ENCODE measurements around the gene DDX56.

DDX56 gene

GRCh38 chr7:44538093-44538797 is 35.5 kb downstream of the DDX56 start:
- no peak overlapping the region for H4K8ac ChIP-seq (ENCODE audit: low read depth, low read length)
- no peaks in the 10 kb centered on the region for H3K36me3 ChIP-seq (ENCODE audit: control insufficient read depth, insufficient read depth, low read length)
- DNase-seq, result no peak
- H3K9ac ChIP-seq (ENCODE audit: low read length), result no peak overlapping the region
- no peak overlapping the region for H3K27ac ChIP-seq (ENCODE audit: low read depth, low read length)
- H3K4me3 ChIP-seq (ENCODE audit: low read length), result no peak overlapping the region
- no peaks in the 10 kb centered on the region for H3K27me3 ChIP-seq (ENCODE audit: insufficient read depth, low read length, poor library complexity)
- no peak overlapping the region for H3K4me2 ChIP-seq (ENCODE audit: low read length)
- H3K79me2 ChIP-seq (ENCODE audit: control insufficient read depth, insufficient read depth, low read length), result no peaks in the 10 kb centered on the region
- no peak overlapping the region for H2BK120ac ChIP-seq (ENCODE audit: low read depth, low read length)
- H3K18ac ChIP-seq (ENCODE audit: low read length), result no peak overlapping the region
- H2BK15ac ChIP-seq (replicated peaks; ENCODE audit: low read depth), result no peak overlapping the region
- no peak overlapping the region for H2BK5ac ChIP-seq (ENCODE audit: low read length)
- H3K4ac ChIP-seq (ENCODE audit: low read depth, low read length), result no peak overlapping the region
- WGBS (ENCODE audit: extremely low coverage, insufficient coverage, low lambda C conversion rate), result no CpG with 5 or more reads among the region's 17 CpGs
- H3K23ac ChIP-seq (ENCODE audit: low read length), result no peak overlapping the region
- H3K79me1 ChIP-seq (ENCODE audit: low read length), result no peaks in the 10 kb centered on the region
- H3K4me1 ChIP-seq (ENCODE audit: control insufficient read depth, low read depth, low read length), result no peaks in the 10 kb centered on the region
- H4K5ac ChIP-seq (ENCODE audit: low read length), result no peak overlapping the region
- no peak overlapping the region for H3K56ac ChIP-seq (ENCODE audit: low read length)
- no peak overlapping the region for H2AK5ac ChIP-seq (ENCODE audit: low read length)

- H3K23ac ChIP-seq (ENCODE audit: low read length), result no peak overlapping the region
- H2BK15ac ChIP-seq (replicated peaks; ENCODE audit: low read depth), result no peak overlapping the region
- no peak overlapping the region for H2BK120ac ChIP-seq (ENCODE audit: low read depth, low read length)
- no peaks in the 10 kb centered on the region for H3K79me2 ChIP-seq (ENCODE audit: control insufficient read depth, insufficient read depth, low read length)
- no peak for DNase-seq
- no peaks in the 10 kb centered on the region for H3K27me3 ChIP-seq (ENCODE audit: insufficient read depth, low read length, poor library complexity)
- no peak overlapping the region for H2AK5ac ChIP-seq (ENCODE audit: low read length)
- H2BK5ac ChIP-seq (ENCODE audit: low read length), result no peak overlapping the region
- H3K79me1 ChIP-seq (ENCODE audit: low read length), result no peaks in the 10 kb centered on the region
- H3K4me1 ChIP-seq (ENCODE audit: control insufficient read depth, low read depth, low read length), result no peaks in the 10 kb centered on the region
- no peak overlapping the region for H3K56ac ChIP-seq (ENCODE audit: low read length)
- H3K9ac ChIP-seq (ENCODE audit: low read length), result no peak overlapping the region
- no peak overlapping the region for H4K8ac ChIP-seq (ENCODE audit: low read depth, low read length)
- H3K27ac ChIP-seq (ENCODE audit: low read depth, low read length), result no peak overlapping the region
- no CpG with 5 or more reads among the region's 6 CpGs for WGBS (ENCODE audit: extremely low coverage, insufficient coverage, low lambda C conversion rate)
- no peak overlapping the region for H3K4me3 ChIP-seq (ENCODE audit: low read length)
- H3K18ac ChIP-seq (ENCODE audit: low read length), result no peak overlapping the region
- H3K4me2 ChIP-seq (ENCODE audit: low read length), result no peak overlapping the region
- no peak overlapping the region for H3K4ac ChIP-seq (ENCODE audit: low read depth, low read length)
- no peak overlapping the region for H4K5ac ChIP-seq (ENCODE audit: low read length)
- H3K36me3 ChIP-seq (ENCODE audit: control insufficient read depth, insufficient read depth, low read length), result no peaks in the 10 kb centered on the region
Measured at GRCh38 chr7:44537442-44537841, 36.3 kb downstream of the DDX56 start.

GRCh38 chr7:44536090-44536489 is 37.6 kb downstream of the DDX56 start:
- Histone ChIP-seq H3K9ac (ENCODE audit: low read length) (no peak overlapping the region), H3K4me2 (ENCODE audit: low read length) (no peak overlapping the region), H2AK5ac (ENCODE audit: low read length) (no peak overlapping the region), H2BK15ac (replicated peaks; ENCODE audit: low read depth) (no peak overlapping the region), H3K27ac (ENCODE audit: low read depth, low read length) (no peak overlapping the region), H3K4me3 (ENCODE audit: low read length) (no peak overlapping the region), H2BK120ac (ENCODE audit: low read depth, low read length) (no peak overlapping the region), H3K4ac (ENCODE audit: low read depth, low read length) (no peak overlapping the region), H3K4me1 (ENCODE audit: control insufficient read depth, low read depth, low read length) (no peaks in the 10 kb centered on the region), H3K56ac (ENCODE audit: low read length) (no peak overlapping the region), H3K27me3 (ENCODE audit: insufficient read depth, low read length, poor library complexity) (no peaks in the 10 kb centered on the region), H3K79me2 (ENCODE audit: control insufficient read depth, insufficient read depth, low read length) (no peaks in the 10 kb centered on the region), H3K23ac (ENCODE audit: low read length) (no peak overlapping the region), H4K8ac (ENCODE audit: low read depth, low read length) (no peak overlapping the region), H3K18ac (ENCODE audit: low read length) (no peak overlapping the region), H3K36me3 (ENCODE audit: control insufficient read depth, insufficient read depth, low read length) (no peaks in the 10 kb centered on the region), H2BK5ac (ENCODE audit: low read length) (no peak overlapping the region), H3K79me1 (ENCODE audit: low read length) (no peaks in the 10 kb centered on the region), H4K5ac (ENCODE audit: low read length) (no peak overlapping the region)
- no CpG with 5 or more reads among the region's 10 CpGs for WGBS (ENCODE audit: extremely low coverage, insufficient coverage, low lambda C conversion rate)
- DNase-seq, result no peak

GRCh38 chr7:44535348-44536064 is 38.2 kb downstream of the DDX56 start:
- Histone ChIP-seq H3K4me2 (ENCODE audit: low read length) (no peak overlapping the region), H3K4me1 (ENCODE audit: control insufficient read depth, low read depth, low read length) (no peaks in the 10 kb centered on the region), H3K4ac (ENCODE audit: low read depth, low read length) (no peak overlapping the region), H3K79me1 (ENCODE audit: low read length) (no peaks in the 10 kb centered on the region), H2BK120ac (ENCODE audit: low read depth, low read length) (no peak overlapping the region), H3K27ac (ENCODE audit: low read depth, low read length) (no peak overlapping the region), H3K79me2 (ENCODE audit: control insufficient read depth, insufficient read depth, low read length) (no peaks in the 10 kb centered on the region), H3K23ac (ENCODE audit: low read length) (no peak overlapping the region), H3K36me3 (ENCODE audit: control insufficient read depth, insufficient read depth, low read length) (no peaks in the 10 kb centered on the region), H2AK5ac (ENCODE audit: low read length) (no peak overlapping the region), H3K9ac (ENCODE audit: low read length) (no peak overlapping the region), H3K4me3 (ENCODE audit: low read length) (no peak overlapping the region), H4K5ac (ENCODE audit: low read length) (no peak overlapping the region), H2BK15ac (replicated peaks; ENCODE audit: low read depth) (no peak overlapping the region), H2BK5ac (ENCODE audit: low read length) (no peak overlapping the region), H4K8ac (ENCODE audit: low read depth, low read length) (no peak overlapping the region), H3K27me3 (ENCODE audit: insufficient read depth, low read length, poor library complexity) (no peaks in the 10 kb centered on the region), H3K18ac (ENCODE audit: low read length) (no peak overlapping the region), H3K56ac (ENCODE audit: low read length) (no peak overlapping the region)
- WGBS (ENCODE audit: extremely low coverage, insufficient coverage, low lambda C conversion rate), result no CpG with 5 or more reads among the region's 8 CpGs
- no peak for DNase-seq

GRCh38 chr7:44534501-44534900 is 39.2 kb downstream of the DDX56 start:
- H3K79me1 ChIP-seq (ENCODE audit: low read length), result no peaks in the 10 kb centered on the region
- H4K8ac ChIP-seq (ENCODE audit: low read depth, low read length), result no peak overlapping the region
- no peak overlapping the region for H4K5ac ChIP-seq (ENCODE audit: low read length)
- H3K27ac ChIP-seq (ENCODE audit: low read depth, low read length), result no peak overlapping the region
- no peak overlapping the region for H3K18ac ChIP-seq (ENCODE audit: low read length)
- H2AK5ac ChIP-seq (ENCODE audit: low read length), result no peak overlapping the region
- DNase-seq, result peak; percentile 79
- no peak overlapping the region for H3K4me2 ChIP-seq (ENCODE audit: low read length)
- no peak overlapping the region for H2BK120ac ChIP-seq (ENCODE audit: low read depth, low read length)
- H3K4ac ChIP-seq (ENCODE audit: low read depth, low read length), result no peak overlapping the region
- H2BK15ac ChIP-seq (replicated peaks; ENCODE audit: low read depth), result no peak overlapping the region
- H2BK5ac ChIP-seq (ENCODE audit: low read length), result no peak overlapping the region
- no peaks in the 10 kb centered on the region for H3K27me3 ChIP-seq (ENCODE audit: insufficient read depth, low read length, poor library complexity)
- no peak overlapping the region for H3K23ac ChIP-seq (ENCODE audit: low read length)
- H3K79me2 ChIP-seq (ENCODE audit: control insufficient read depth, insufficient read depth, low read length), result no peaks in the 10 kb centered on the region
- WGBS (ENCODE audit: extremely low coverage, insufficient coverage, low lambda C conversion rate), result no CpG with 5 or more reads among the region's 7 CpGs
- no peak overlapping the region for H3K56ac ChIP-seq (ENCODE audit: low read length)
- H3K4me3 ChIP-seq (ENCODE audit: low read length), result no peak overlapping the region
- no peak overlapping the region for H3K9ac ChIP-seq (ENCODE audit: low read length)
- H3K36me3 ChIP-seq (ENCODE audit: control insufficient read depth, insufficient read depth, low read length), result no peaks in the 10 kb centered on the region
- no peaks in the 10 kb centered on the region for H3K4me1 ChIP-seq (ENCODE audit: control insufficient read depth, low read depth, low read length)

Data from mesendoderm (in vitro differentiated cells).